ENCODE results near the gene SERPINC1.
"Not testable (repeated sequence)": the region's sequence is repeated elsewhere in the genome, so short reads cannot be mapped to it uniquely, and the experiment has no call there.

Gene SERPINC1

DNA sequence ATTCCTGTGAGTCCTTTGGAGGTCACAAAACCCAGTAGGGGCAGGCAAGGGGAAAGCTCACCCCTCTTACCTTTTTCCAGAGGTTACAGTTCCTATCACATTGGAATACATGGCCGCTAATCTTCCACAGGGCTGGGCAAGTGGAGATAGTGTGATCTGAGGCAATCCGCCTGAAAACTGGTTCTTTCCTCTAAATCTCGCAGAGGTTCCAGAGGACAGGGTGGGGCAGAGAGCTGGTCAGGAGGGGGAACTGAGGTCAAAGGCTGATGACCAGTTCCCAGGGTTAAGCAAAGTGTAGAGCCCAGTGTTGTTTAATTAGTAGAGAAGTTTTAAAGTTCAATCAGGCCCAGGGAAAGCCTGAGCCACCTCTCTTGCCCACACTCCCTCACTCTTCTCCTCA, at the start of gene SERPINC1:
TSS of gene SERPINC1 (minus strand) at position 179 of the 400 bp plus-strand sequence. CDS start at position 111, 68 bp downstream.
- no peak for DNase-seq (ENCODE audit: low spot score in 2 of 2)
- H3K36me3 ChIP-seq (replicated peaks) = no peaks in the 10 kb centered on the region
- no peak within 1 kb of the TSS for H3K4me3 ChIP-seq
- in situ Hi-C loops (cut with MboI; ENCODE audit: low sequenced_read_pairs) = no loop called here
- H3K9me3 ChIP-seq = no peaks in the 10 kb centered on the region
- no peaks in the 10 kb centered on the region for H3K27me3 ChIP-seq (ENCODE audit: low read depth)
- no peaks in the 10 kb centered on the region for H3K4me1 ChIP-seq

- H3K27me3 ChIP-seq (ENCODE audit: low read depth); H3K4me3 ChIP-seq; H3K9me3 ChIP-seq; H3K4me1 ChIP-seq; DNase-seq (ENCODE audit: low spot score in 2 of 2); in situ Hi-C loops (cut with MboI; ENCODE audit: low sequenced_read_pairs): not testable (repeated sequence)
- H3K36me3 ChIP-seq (replicated peaks) = peaks cover 56% of the 10 kb centered on the region
Observed at GRCh38 chr1:173965896-173966295, 48.8 kb upstream of the SERPINC1 start.

GRCh38 chr1:173963477-173963876, 46.4 kb upstream of the SERPINC1 start:
- in situ Hi-C loops (cut with MboI; ENCODE audit: low sequenced_read_pairs) = no loop called here
- H3K36me3 ChIP-seq (replicated peaks) = peaks cover 62% of the 10 kb centered on the region
- no peaks in the 10 kb centered on the region for H3K4me1 ChIP-seq
- DNase-seq (ENCODE audit: low spot score in 2 of 2) = no peak
- no peaks in the 10 kb centered on the region for H3K27me3 ChIP-seq (ENCODE audit: low read depth)
- no peak overlapping the region for H3K4me3 ChIP-seq
- no peaks in the 10 kb centered on the region for H3K9me3 ChIP-seq

- in situ Hi-C loops (cut with MboI; ENCODE audit: low sequenced_read_pairs) = no loop called here
- Histone ChIP-seq H3K36me3 (replicated peaks) (peaks cover 54% of the 10 kb centered on the region), H3K4me3 (no peak overlapping the region), H3K4me1 (no peaks in the 10 kb centered on the region), H3K27me3 (ENCODE audit: low read depth) (no peaks in the 10 kb centered on the region), H3K9me3 (no peaks in the 10 kb centered on the region)
- no peak for DNase-seq (ENCODE audit: low spot score in 2 of 2)
Observed at GRCh38 chr1:173960625-173961024, 43.5 kb upstream of the SERPINC1 start.

DNA sequence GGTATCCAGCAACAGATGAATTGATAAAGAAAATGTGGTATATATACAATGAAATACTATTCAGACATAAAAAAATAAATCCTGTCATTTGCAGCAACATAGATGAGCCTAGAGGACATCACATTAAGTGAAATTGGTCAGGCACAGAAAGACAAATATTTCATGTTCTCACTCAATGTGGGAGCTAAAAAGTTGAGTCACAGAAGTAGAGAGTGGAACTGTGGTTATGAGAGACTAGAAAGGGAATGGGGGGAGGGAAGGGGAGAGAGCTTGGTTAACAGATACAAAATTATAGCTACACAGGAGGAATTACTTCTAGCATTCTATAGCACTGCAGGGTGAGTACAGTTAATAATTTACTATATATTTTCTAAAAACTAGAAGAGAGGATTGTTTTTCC, 37.1 kb upstream of the SERPINC1 start:
- Histone ChIP-seq H3K4me1 (no peaks in the 10 kb centered on the region), H3K9me3 (no peaks in the 10 kb centered on the region), H3K4me3 (no peak overlapping the region), H3K36me3 (replicated peaks) (peaks cover 32% of the 10 kb centered on the region), H3K27me3 (ENCODE audit: low read depth) (no peaks in the 10 kb centered on the region)
- in situ Hi-C loops (cut with MboI; ENCODE audit: low sequenced_read_pairs) = no loop called here
- no peak for DNase-seq (ENCODE audit: low spot score in 2 of 2)

DNA sequence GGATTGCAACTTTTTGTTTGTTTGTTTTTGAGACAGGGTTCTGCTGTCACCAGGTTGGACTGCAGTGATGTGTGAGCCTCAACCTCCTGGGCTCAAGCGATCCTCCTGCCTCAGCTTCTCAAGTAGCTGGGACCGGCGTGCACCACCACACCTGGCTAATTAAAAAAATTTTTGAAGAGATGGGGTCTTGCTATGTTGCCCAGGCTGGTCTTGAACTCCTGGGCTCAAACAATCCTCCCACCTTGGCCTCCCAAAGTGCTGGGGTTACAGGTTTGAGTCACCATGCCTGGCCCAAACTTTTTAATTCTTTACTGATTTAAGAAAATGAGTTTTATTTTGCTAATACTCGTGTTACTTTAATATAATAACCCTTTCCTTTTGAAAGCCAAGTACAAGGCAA, 31.5 kb upstream of the SERPINC1 start:
- H3K36me3 ChIP-seq (replicated peaks) = peaks cover 47% of the 10 kb centered on the region
- no peak for DNase-seq (ENCODE audit: low spot score in 2 of 2)
- in situ Hi-C loops (cut with MboI; ENCODE audit: low sequenced_read_pairs) = no loop called here

DNA sequence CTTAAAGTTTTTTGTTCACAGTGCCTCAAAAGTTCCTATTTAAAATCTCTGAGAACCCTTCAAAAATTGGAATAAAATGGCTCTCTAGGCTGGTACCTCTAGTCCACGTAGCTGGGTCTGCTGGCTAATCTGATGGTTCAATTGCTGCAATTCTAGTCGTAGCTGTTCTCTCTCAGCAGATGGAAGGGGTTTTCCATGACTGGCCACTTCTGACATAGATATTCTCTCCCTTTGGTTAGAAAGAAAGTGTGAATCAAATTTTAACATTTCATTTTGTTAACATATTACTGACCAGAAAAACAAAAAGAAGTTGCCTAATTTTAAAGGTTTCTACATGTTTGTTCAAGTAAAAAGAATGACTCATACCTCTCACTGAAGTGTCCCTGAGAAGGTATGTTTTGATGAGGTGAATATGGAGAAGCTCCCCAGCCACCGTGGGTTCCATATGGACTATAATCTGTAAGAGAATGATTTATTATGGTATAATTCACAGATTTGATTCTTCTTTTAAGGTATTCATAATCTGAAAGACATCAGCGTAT, 29.3 kb upstream of the SERPINC1 start:
- Histone ChIP-seq H3K4me3 (no peak overlapping the region), H3K27me3 (ENCODE audit: low read depth) (no peaks in the 10 kb centered on the region), H3K9me3 (no peaks in the 10 kb centered on the region), H3K4me1 (no peaks in the 10 kb centered on the region), H3K36me3 (replicated peaks) (peaks cover 57% of the 10 kb centered on the region)
- in situ Hi-C loops (cut with MboI; ENCODE audit: low sequenced_read_pairs) = no loop called here
- DNase-seq (ENCODE audit: low spot score in 2 of 2) = no peak

More for the DNA sequence above, 31.5 kb upstream of the SERPINC1 start:
- Histone ChIP-seq H3K4me3 (no peak overlapping the region), H3K9me3 (no peaks in the 10 kb centered on the region), H3K27me3 (ENCODE audit: low read depth) (no peaks in the 10 kb centered on the region), H3K4me1 (no peaks in the 10 kb centered on the region)

GRCh38 chr1:173937062-173937461, 19.9 kb upstream of the SERPINC1 start:
- no peak overlapping the region for H3K4me3 ChIP-seq
- no peaks in the 10 kb centered on the region for H3K9me3 ChIP-seq
- no peak for DNase-seq (ENCODE audit: low spot score in 2 of 2)
- H3K27me3 ChIP-seq (ENCODE audit: low read depth) = no peaks in the 10 kb centered on the region
- peaks cover 30% of the 10 kb centered on the region for H3K36me3 ChIP-seq (replicated peaks)
- in situ Hi-C loops (cut with MboI; ENCODE audit: low sequenced_read_pairs) = no loop called here
- no peaks in the 10 kb centered on the region for H3K4me1 ChIP-seq

GRCh38 chr1:173934440-173934839, 17.3 kb upstream of the SERPINC1 start:
- H3K36me3 ChIP-seq (replicated peaks) = peaks cover 24% of the 10 kb centered on the region
- DNase-seq (ENCODE audit: low spot score in 2 of 2) = no peak

GRCh38 chr1:173930541-173930940, 13.4 kb upstream of the SERPINC1 start:
- H3K9me3 ChIP-seq; H3K4me1 ChIP-seq; in situ Hi-C loops (cut with MboI; ENCODE audit: low sequenced_read_pairs); H3K27me3 ChIP-seq (ENCODE audit: low read depth); H3K4me3 ChIP-seq; H3K36me3 ChIP-seq (replicated peaks); DNase-seq (ENCODE audit: low spot score in 2 of 2): not testable (repeated sequence)

More at GRCh38 chr1:173934440-173934839, 17.3 kb upstream of the SERPINC1 start:
- Histone ChIP-seq H3K9me3 (no peaks in the 10 kb centered on the region), H3K27me3 (ENCODE audit: low read depth) (no peaks in the 10 kb centered on the region), H3K4me3 (no peak overlapping the region), H3K4me1 (no peaks in the 10 kb centered on the region)
- in situ Hi-C loops (cut with MboI; ENCODE audit: low sequenced_read_pairs) = no loop called here

GRCh38 chr1:173925306-173926242, 8.4 kb upstream of the SERPINC1 start:
- no peaks in the 10 kb centered on the region for H3K36me3 ChIP-seq (replicated peaks)
- no peaks in the 10 kb centered on the region for H3K4me1 ChIP-seq
- peaks cover 8% of the 10 kb centered on the region; the same call in 1 of the 2 replicates for H3K27me3 ChIP-seq (ENCODE audit: low read depth)
- in situ Hi-C loops (cut with MboI; ENCODE audit: low sequenced_read_pairs) = no loop called here
- H3K9me3 ChIP-seq = no peaks in the 10 kb centered on the region
- no peak overlapping the region for H3K4me3 ChIP-seq
- no peak for DNase-seq (ENCODE audit: low spot score in 2 of 2)

DNA sequence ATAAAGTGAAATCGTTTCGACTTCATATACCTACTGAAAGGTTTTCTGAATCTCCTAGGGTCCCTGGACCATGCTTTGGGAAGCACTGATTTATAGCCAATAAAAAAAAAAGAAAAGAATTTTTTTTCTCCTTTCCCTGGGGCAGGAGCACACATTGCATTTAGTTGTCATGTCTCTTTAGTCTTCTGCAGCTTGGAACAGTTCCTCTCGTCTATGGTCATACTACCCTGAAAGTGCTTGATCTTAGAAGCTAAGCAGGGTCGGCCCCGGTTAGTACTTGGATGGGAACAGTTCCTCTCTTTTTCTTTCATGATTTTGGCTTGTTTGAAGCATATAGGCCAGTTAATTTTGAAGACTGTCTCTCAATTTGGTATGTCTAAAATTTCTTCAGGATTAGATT, 3.7 kb upstream of the SERPINC1 start:
- no peak for DNase-seq (ENCODE audit: low spot score in 2 of 2)
- H3K36me3 ChIP-seq (replicated peaks) = no peaks in the 10 kb centered on the region
- H3K27me3 ChIP-seq (ENCODE audit: low read depth) = peaks cover 8% of the 10 kb centered on the region; the same call in 1 of the 2 replicates
- H3K9me3 ChIP-seq = no peaks in the 10 kb centered on the region
- H3K4me3 ChIP-seq = no peak overlapping the region
- in situ Hi-C loops (cut with MboI; ENCODE audit: low sequenced_read_pairs) = no loop called here
- H3K4me1 ChIP-seq = no peaks in the 10 kb centered on the region

DNA sequence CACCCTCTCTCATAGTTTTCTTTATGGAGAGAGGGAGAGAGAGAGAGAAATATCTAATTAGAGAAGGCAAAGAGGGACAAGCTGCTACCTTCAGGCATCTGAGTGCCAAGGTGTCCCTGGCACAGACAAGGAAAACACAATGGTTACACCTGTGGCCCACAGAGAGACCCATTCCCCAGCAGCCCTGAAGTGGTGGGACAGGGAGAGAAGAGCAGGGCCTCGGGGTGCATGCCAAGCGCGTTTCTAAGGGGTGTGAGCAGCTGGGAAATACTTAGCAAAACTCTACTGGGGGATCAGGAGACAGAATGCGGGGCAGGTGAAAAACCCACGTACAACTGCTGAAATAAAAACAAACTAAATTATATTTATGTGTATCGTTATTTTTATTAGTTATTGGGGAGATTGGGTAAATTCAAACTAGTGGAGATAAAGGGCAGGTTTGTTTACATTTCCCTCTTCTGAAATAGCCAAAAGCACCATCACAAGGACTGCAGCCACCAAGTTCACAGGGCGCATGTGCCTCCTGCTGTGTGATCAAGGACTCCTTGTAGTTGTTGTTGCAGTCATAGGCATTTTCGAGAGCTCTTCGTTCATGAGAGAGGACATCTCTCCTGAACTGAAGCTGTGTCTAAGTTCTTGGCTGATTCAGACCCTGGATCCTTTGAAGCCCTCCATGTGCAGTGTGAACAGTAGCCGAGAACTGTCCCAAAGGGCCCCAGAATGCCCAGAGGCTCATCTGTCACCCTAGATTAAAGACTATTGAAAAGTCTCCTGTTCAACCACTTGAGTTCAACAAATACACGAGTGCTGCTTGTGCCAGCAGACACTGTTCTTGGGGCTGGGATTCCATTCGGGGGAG, 737 bp upstream of the SERPINC1 start:
- Histone ChIP-seq H3K4me3 (no peak overlapping the region), H3K4me1 (no peaks in the 10 kb centered on the region), H3K27me3 (ENCODE audit: low read depth) (peaks cover 2% of the 10 kb centered on the region; the same call in 1 of the 2 replicates), H3K36me3 (replicated peaks) (no peaks in the 10 kb centered on the region), H3K9me3 (no peaks in the 10 kb centered on the region)
- no peak for DNase-seq (ENCODE audit: low spot score in 2 of 2)
- in situ Hi-C loops (cut with MboI; ENCODE audit: low sequenced_read_pairs) = no loop called here
